Measurements from ENCODE around the gene LRMDA. TPM values are rescaled to one million over a fixed set of nuclear protein-coding genes. Genes with fewer than 3 reads are reported as not detected.
A peak's percentile ranks its signal among the peaks of the same experiment; 100 is the strongest.

Gene LRMDA
- total and polyA plus RNA-seq, 7 donors, result 2.8 to 22.2 (median 9.0) TPM

- WGBS, 2 donors, result 66 to 80% methylated on average over 5 of the region's 5 CpGs
- H3K36me3 ChIP-seq, result no peaks in the 10 kb centered on the region
- no peak overlapping the region for H3K4me3 ChIP-seq
- no peaks in the 10 kb centered on the region for H3K9me3 ChIP-seq
- no peak for DNase-seq
- peaks cover 0 to 46% (median 43%) of the 10 kb centered on the region in 4 donors for H3K4me1 ChIP-seq
- intact Hi-C loops (cut with DNase I), result loop anchor here (5.0 to 10.0 kb wide), 2 partner anchors 48 to 315 kb away; no protein-coding TSS in a partner anchor
- TF ChIP-seq POLR2AphosphoS5 (IDR thresholded peaks at IDR 0.05) (no peak), EP300 (IDR thresholded peaks at IDR 0.05) (no peak), POLR2A (IDR thresholded peaks at IDR 0.05) (no peak), CTCF (IDR thresholded peaks at IDR 0.05) (no peak)
- no peak overlapping the region for H3K27ac ChIP-seq
- H3K27me3 ChIP-seq, result no peaks in the 10 kb centered on the region
Measured at GRCh38 chr10:76329891-76330575, 898.6 kb downstream of the LRMDA start.

GRCh38 chr10:76331742-76332141, 900.3 kb downstream of the LRMDA start:
- Histone ChIP-seq H3K4me1 (peaks cover 0 to 61% (median 60%) of the 10 kb centered on the region in 4 donors), H3K9me3 (no peaks in the 10 kb centered on the region), H3K4me3 (no peak overlapping the region), H3K27ac (peak overlapping the region in 3 of 4 donors; percentile 75 to 83 (median 80)), H3K36me3 (no peaks in the 10 kb centered on the region), H3K27me3 (no peaks in the 10 kb centered on the region)
- intact Hi-C loops (cut with DNase I), result loop anchor here (5.0 to 10.0 kb wide), 2 partner anchors 49 to 313 kb away; no protein-coding TSS in a partner anchor
- 89 to 92% methylated on average over 4 of the region's 4 CpGs for WGBS, 2 donors
- no peak for DNase-seq
- TF ChIP-seq POLR2A (IDR thresholded peaks at IDR 0.05), result no peak
- no peak for TF ChIP-seq CTCF (IDR thresholded peaks at IDR 0.05)
- TF ChIP-seq EP300 (IDR thresholded peaks at IDR 0.05), result no peak
- TF ChIP-seq POLR2AphosphoS5 (IDR thresholded peaks at IDR 0.05), result no peak

- no peak overlapping the region for H3K4me3 ChIP-seq
- peak overlapping the region in 3 of 4 donors; percentile 75 to 83 (median 80) for H3K27ac ChIP-seq
- intact Hi-C loops (cut with DNase I), result loop anchor here (5.0 to 10.0 kb wide), 2 partner anchors 51 to 311 kb away; no protein-coding TSS in a partner anchor
- no peaks in the 10 kb centered on the region for H3K9me3 ChIP-seq
- WGBS, 2 donors, result 91 to 93% methylated on average over 2 of the region's 2 CpGs
- peaks cover 0 to 77% (median 74%) of the 10 kb centered on the region in 4 donors for H3K4me1 ChIP-seq
- H3K27me3 ChIP-seq, result no peaks in the 10 kb centered on the region
- DNase-seq, result no peak
- TF ChIP-seq POLR2AphosphoS5 (IDR thresholded peaks at IDR 0.05) (no peak), POLR2A (IDR thresholded peaks at IDR 0.05) (no peak), CTCF (IDR thresholded peaks at IDR 0.05) (no peak), EP300 (IDR thresholded peaks at IDR 0.05) (no peak)
- H3K36me3 ChIP-seq, result no peaks in the 10 kb centered on the region
Measured at GRCh38 chr10:76333326-76333725, 901.9 kb downstream of the LRMDA start.

DNA sequence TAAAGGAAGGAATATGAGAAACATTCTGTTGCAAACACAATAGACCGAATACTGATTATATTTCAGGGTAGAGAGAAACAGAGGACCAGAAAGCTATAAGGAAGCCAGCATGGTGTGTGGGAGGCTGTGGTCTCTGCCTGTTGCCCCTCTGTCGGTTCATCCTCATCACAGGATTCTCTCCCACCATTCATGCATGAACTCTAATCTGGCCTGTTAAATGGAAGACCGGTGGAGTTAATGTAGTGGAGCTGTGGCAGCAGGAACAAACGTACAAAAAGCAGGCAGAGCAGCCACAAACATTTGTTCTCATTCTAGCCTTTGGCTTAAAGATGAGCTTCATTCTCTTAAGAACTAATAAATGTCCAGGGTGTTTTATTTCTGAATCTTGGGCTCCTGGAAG, 902.4 kb downstream of the LRMDA start:
- no peaks in the 10 kb centered on the region for H3K36me3 ChIP-seq
- no peaks in the 10 kb centered on the region for H3K27me3 ChIP-seq
- intact Hi-C loops (cut with DNase I), result loop anchor here (5.0 to 10.0 kb wide), 2 partner anchors 51 to 311 kb away; no protein-coding TSS in a partner anchor
- WGBS, 2 donors, result 78 to 90% methylated on average over 4 of the region's 4 CpGs
- no peak overlapping the region for H3K4me3 ChIP-seq
- H3K27ac ChIP-seq, result peak overlapping the region; percentile 36 to 83 (median 78)
- H3K4me1 ChIP-seq, result peaks cover 0 to 78% (median 74%) of the 10 kb centered on the region in 4 donors
- no peaks in the 10 kb centered on the region for H3K9me3 ChIP-seq
- no peak for DNase-seq
- TF ChIP-seq CTCF (IDR thresholded peaks at IDR 0.05) (no peak), POLR2AphosphoS5 (IDR thresholded peaks at IDR 0.05) (peak in 3 of 4 donors; percentile 29 to 65 (median 49))

All from sigmoid colon (tissue), 7 donors.